Parathyroid adenoma (tissue), 2 donors: ENCODE data around the gene CADM1.

Experiments
- H2AFZ ChIP-seq: fragments of 300-600 bp; sonication (generic); one replicate; pipeline ENCODE4 v1.7.0; 2017; ENCODE audit warnings: antibody characterized with exemption, mild to moderate bottlenecking
- H3K27ac ChIP-seq: fragments of 300-600 bp; sonication (generic); one replicate; pipeline ENCODE4 v1.7.0; 2017
- H3K27me3 ChIP-seq: fragments of 300-600 bp; sonication (generic); one replicate; pipeline ENCODE4 v1.7.0; 2017; ENCODE audit warnings: low read length; ENCODE audit not compliant: control insufficient read depth, insufficient read depth
- H3K36me3 ChIP-seq: fragments of 300-600 bp; sonication (generic); one replicate; pipeline ENCODE4 v1.7.0; 2017; ENCODE audit warnings: low read length; ENCODE audit not compliant: control insufficient read depth, insufficient read depth
- H3K4me1 ChIP-seq: fragments of 300-600 bp; sonication (generic); one replicate; pipeline ENCODE4 v1.7.0; 2017; ENCODE audit warnings: control low read depth
- H3K4me2 ChIP-seq: fragments of 300-600 bp; sonication (generic); one replicate; pipeline ENCODE4 v1.7.0; 2017; ENCODE audit warnings: low read length
- H3K4me3 ChIP-seq: fragments of 300-600 bp; sonication (generic); one replicate; pipeline ENCODE4 v1.7.0; 2017; ENCODE audit warnings: low read depth, low read length
- H3K79me2 ChIP-seq: fragments of 300-600 bp; sonication (generic); one replicate; pipeline ENCODE4 v1.7.0; 2017; ENCODE audit warnings: control low read depth
- H3K9ac ChIP-seq: fragments of 300-600 bp; sonication (generic); one replicate; pipeline ENCODE4 v1.7.0; 2017; ENCODE audit warnings: mild to moderate bottlenecking
- H3K9me3 ChIP-seq: fragments of 300-600 bp; sonication (generic); one replicate; pipeline ENCODE4 v1.7.0; 2017; ENCODE audit warnings: low read length; ENCODE audit not compliant: control insufficient read depth
- CTCF ChIP-seq: fragments of 300-600 bp; sonication (generic); IDR thresholded peaks from one replicate; pipeline ENCODE4 v1.7.0; 2017; ENCODE audit warnings: antibody characterized with exemption, mild to moderate bottlenecking
- donor health status: primary hyperparathyroidism.

CADM1 gene

GRCh38 chr11:115418626-115419025, 85.6 kb downstream of the CADM1 start:
- Histone ChIP-seq H3K9ac (no peak overlapping the region), H3K4me3 (no peak overlapping the region), H3K27me3 (no peaks in the 10 kb centered on the region), H2AFZ (no peak overlapping the region), H3K4me2 (no peak overlapping the region), H3K4me1 (no peaks in the 10 kb centered on the region), H3K79me2 (no peaks in the 10 kb centered on the region), H3K36me3 (no peaks in the 10 kb centered on the region), H3K9me3 (no peaks in the 10 kb centered on the region), H3K27ac (no peak overlapping the region)
- TF ChIP-seq CTCF, result no peak

- Histone ChIP-seq H3K9me3 (no peaks in the 10 kb centered on the region), H2AFZ (no peak overlapping the region), H3K4me1 (no peaks in the 10 kb centered on the region), H3K4me2 (no peak overlapping the region), H3K9ac (no peak overlapping the region), H3K4me3 (no peak overlapping the region), H3K27ac (no peak overlapping the region), H3K27me3 (no peaks in the 10 kb centered on the region), H3K79me2 (no peaks in the 10 kb centered on the region), H3K36me3 (no peaks in the 10 kb centered on the region)
- no peak for TF ChIP-seq CTCF
Measured at GRCh38 chr11:115418081-115418480, 86.1 kb downstream of the CADM1 start.

GRCh38 chr11:115411120-115411519, 93.1 kb downstream of the CADM1 start:
- Histone ChIP-seq H3K9ac (no peak overlapping the region), H3K27me3 (no peaks in the 10 kb centered on the region), H3K9me3 (no peaks in the 10 kb centered on the region), H3K4me1 (no peaks in the 10 kb centered on the region), H3K27ac (no peak overlapping the region), H3K4me3 (no peak overlapping the region), H2AFZ (no peak overlapping the region), H3K36me3 (no peaks in the 10 kb centered on the region), H3K79me2 (no peaks in the 10 kb centered on the region), H3K4me2 (no peak overlapping the region)
- no peak for TF ChIP-seq CTCF

GRCh38 chr11:115409691-115410220, 94.5 kb downstream of the CADM1 start:
- no peaks in the 10 kb centered on the region for H3K27me3 ChIP-seq
- no peak overlapping the region for H3K4me3 ChIP-seq
- H3K4me2 ChIP-seq, result no peak overlapping the region
- no peaks in the 10 kb centered on the region for H3K4me1 ChIP-seq
- no peak overlapping the region for H2AFZ ChIP-seq
- H3K36me3 ChIP-seq, result no peaks in the 10 kb centered on the region
- TF ChIP-seq CTCF, result no peak
- no peaks in the 10 kb centered on the region for H3K79me2 ChIP-seq
- no peak overlapping the region for H3K9ac ChIP-seq
- H3K27ac ChIP-seq, result no peak overlapping the region
- no peaks in the 10 kb centered on the region for H3K9me3 ChIP-seq

GRCh38 chr11:115409116-115409670, 95.0 kb downstream of the CADM1 start:
- Histone ChIP-seq H3K4me3 (no peak overlapping the region), H3K79me2 (no peaks in the 10 kb centered on the region), H3K9me3 (no peaks in the 10 kb centered on the region), H3K27ac (no peak overlapping the region), H3K27me3 (no peaks in the 10 kb centered on the region), H3K4me1 (no peaks in the 10 kb centered on the region), H3K4me2 (no peak overlapping the region), H3K9ac (no peak overlapping the region), H2AFZ (no peak overlapping the region), H3K36me3 (no peaks in the 10 kb centered on the region)
- no peak for TF ChIP-seq CTCF
